ENCODE results near the gene HOMER3. TPM values are rescaled to one million over a fixed set of nuclear protein-coding genes. Genes with fewer than 3 reads are reported as not detected.

The HOMER3 gene
- total and polyA plus RNA-seq, 2 of the 13 experiments (the other 11 are each of a cell fraction or from before 2014, with no cell fraction given): 21.3 to 27.3 TPM

GRCh38 chr19:18896421-18896841 is 44.6 kb downstream of the HOMER3 start:
- ATAC-seq (no peak), DNase-seq (ENCODE audit: low spot score) (no peak), FAIRE-seq (no peak)
- H3K36me3 ChIP-seq (replicated peaks in 1 of 2; ENCODE audit: control insufficient read depth in 1 of 2, insufficient read depth in 2 of 2, low read length in 2 of 2): peaks cover 1 to 7% of the 10 kb centered on the region in 2 experiments; a peak in 2 of 5 replicates
- TF ChIP-seq HNRNPL (IDR thresholded peaks at IDR 0.05; ENCODE audit: low read depth, low read length) (peak; percentile 86), YEATS4 (CRISPR knock-in tag; IDR thresholded peaks at IDR 0.05; ENCODE audit: borderline replicate concordance) (no peak)
- BruUV-seq (replicated peaks): no TSS peak
- no peaks in the 10 kb centered on the region; a peak in 1 of 5 replicates for H3K27me3 ChIP-seq (ENCODE audit: control insufficient read depth in 1 of 2, insufficient read depth in 2 of 2, low read length in 2 of 2)
- in situ Hi-C loops (cut with HindIII; ENCODE audit: extremely low pct_ligation_motif_present, low pct_unique_long_range_greater_than_20kb): loop anchor here (10.0 kb wide), 1 partner anchor 88 kb away; no protein-coding TSS in a partner anchor
- H2AFZ ChIP-seq (ENCODE audit: low read length): no peak overlapping the region
- H3K4me1 ChIP-seq (ENCODE audit: insufficient read depth, low read length): peaks cover 23% of the 10 kb centered on the region
- H4K20me1 ChIP-seq (ENCODE audit: insufficient read depth, low read length): no peaks in the 10 kb centered on the region
- 87% methylated on average over 31 of the region's 33 CpGs for WGBS (ENCODE audit: low lambda C conversion rate)
- ChIA-PET POLR2A (interaction anchor here (2.5 kb wide), 1 partner anchor 23 kb away, joined by 11 read pairs; the partner anchor contains the start of genes COPE and DDX49), CTCF (ENCODE audit: low intra/inter-chr PET ratio, low total read pairs) (interaction anchor here (2.4 kb wide), 1 partner anchor 91 kb away, joined by 24 read pairs; no protein-coding TSS in a partner anchor)
- H3K79me2 ChIP-seq (ENCODE audit: insufficient read depth, low read length): no peaks in the 10 kb centered on the region
- H3K9me3 ChIP-seq (ENCODE audit: low read length): no peaks in the 10 kb centered on the region
- H3K4me2 ChIP-seq (ENCODE audit: low read depth, low read length): no peak overlapping the region
- no peak overlapping the region; a peak in 1 of 6 replicates for H3K4me3 ChIP-seq (replicated peaks in 1 of 3; ENCODE audit: insufficient read depth in 1 of 3, low read depth in 2 of 3, low read length in 3 of 3)
- H3K9ac ChIP-seq (ENCODE audit: insufficient read depth, low read depth, low read length): no peak overlapping the region
- no peak overlapping the region for H3K27ac ChIP-seq (ENCODE audit: extremely low read length, insufficient read depth, low read length)
- intact Hi-C loops (cut with micrococcal nuclease; ENCODE audit: unreplicated experiment): no loop called here

- Histone ChIP-seq H3K4me3 (replicated peaks in 1 of 3; ENCODE audit: insufficient read depth in 1 of 3, low read depth in 2 of 3, low read length in 3 of 3) (peak within 1 kb of the TSS; percentile 46 to 75 (median 70); a peak in 5 of 6 replicates), H2AFZ (ENCODE audit: low read length) (no peak within 1 kb of the TSS), H3K27ac (ENCODE audit: extremely low read length, insufficient read depth, low read length) (no peak within 1 kb of the TSS), H3K36me3 (replicated peaks in 1 of 2; ENCODE audit: control insufficient read depth in 1 of 2, insufficient read depth in 2 of 2, low read length in 2 of 2) (peaks cover 1 to 4% of the 10 kb centered on the region in 2 experiments; a peak in 2 of 5 replicates), H4K20me1 (ENCODE audit: insufficient read depth, low read length) (no peaks in the 10 kb centered on the region), H3K27me3 (ENCODE audit: control insufficient read depth in 1 of 2, insufficient read depth in 2 of 2, low read length in 2 of 2) (no peaks in the 10 kb centered on the region; a peak in 1 of 5 replicates), H3K4me1 (ENCODE audit: insufficient read depth, low read length) (peaks cover 23% of the 10 kb centered on the region), H3K4me2 (ENCODE audit: low read depth, low read length) (peak within 1 kb of the TSS; percentile 81), H3K79me2 (ENCODE audit: insufficient read depth, low read length) (no peaks in the 10 kb centered on the region), H3K9ac (ENCODE audit: insufficient read depth, low read depth, low read length) (peak within 1 kb of the TSS; percentile 48), H3K9me3 (ENCODE audit: low read length) (no peaks in the 10 kb centered on the region)
- ATAC-seq (peak; percentile 51), DNase-seq (ENCODE audit: low spot score) (no peak), FAIRE-seq (no peak)
- CTCF ChIA-PET (ENCODE audit: low intra/inter-chr PET ratio, low total read pairs): interaction anchor here (2.4 kb wide), 1 partner anchor 91 kb away, joined by 24 read pairs; no protein-coding TSS in a partner anchor
- no TSS peak for BruUV-seq (replicated peaks)
- WGBS (ENCODE audit: low lambda C conversion rate): no CpG with 5 or more reads among the region's 89 CpGs
- in situ Hi-C loops (cut with HindIII; ENCODE audit: extremely low pct_ligation_motif_present, low pct_unique_long_range_greater_than_20kb): loop anchor here (10.0 kb wide), 1 partner anchor 89 kb away; no protein-coding TSS in a partner anchor
- POLR2A ChIA-PET: interaction anchor here (0.7 to 2.5 kb wide), 3 partner anchors 12 to 91 kb away, joined by 3 to 11 read pairs (median 7); partner anchors contain the start of genes COPE and DDX49
- intact Hi-C loops (cut with micrococcal nuclease; ENCODE audit: unreplicated experiment): loop anchor here (1.0 kb wide), 1 partner anchor 90 kb away; no protein-coding TSS in a partner anchor
- TF ChIP-seq SAFB2 (CRISPR knock-in tag; IDR thresholded peaks at IDR 0.05; ENCODE audit: borderline replicate concordance, low read depth): 0 out of 2 replicates have a peak, but pooled peaks have one; percentile 5
- TF ChIP-seq, protein P1, sequence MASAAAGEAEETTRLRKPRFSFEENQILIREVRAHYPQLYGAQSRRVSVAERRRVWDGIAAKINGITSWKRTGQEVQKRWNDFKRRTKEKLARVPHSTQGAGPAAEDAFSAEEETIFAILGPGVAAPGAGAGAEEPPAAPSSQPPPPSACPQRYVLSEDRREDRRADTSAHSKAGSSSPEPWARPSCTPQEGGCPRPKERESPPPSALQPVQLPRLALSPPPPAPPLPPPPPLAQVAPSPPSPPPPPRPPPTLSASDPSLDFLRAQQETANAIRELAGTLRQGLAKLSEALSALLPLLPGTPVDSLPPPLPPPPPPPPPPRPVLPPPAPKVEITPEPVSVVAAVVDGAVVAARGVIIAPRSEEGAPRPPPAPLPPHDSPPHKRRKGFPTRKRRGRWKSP (CRISPR knock-in tag; IDR thresholded peaks at IDR 0.05): 0 out of 2 replicates have a peak, but pooled peaks have one; percentile 8
- TF ChIP-seq HHEX (CRISPR knock-in tag; IDR thresholded peaks at IDR 0.05): no peak
- no peak for TF ChIP-seq ELF1 (CRISPR knock-in tag; IDR thresholded peaks at IDR 0.05)
- TF ChIP-seq ZNF296 (CRISPR knock-in tag; conservative IDR thresholded peaks at IDR 0.05): no peak
- TF ChIP-seq FOSL2 (CRISPR knock-in tag; IDR thresholded peaks at IDR 0.05): no peak
- no peak for TF ChIP-seq ZNF710 (CRISPR knock-in tag; IDR thresholded peaks at IDR 0.05; ENCODE audit: borderline replicate concordance)
- TF ChIP-seq, protein P2, sequence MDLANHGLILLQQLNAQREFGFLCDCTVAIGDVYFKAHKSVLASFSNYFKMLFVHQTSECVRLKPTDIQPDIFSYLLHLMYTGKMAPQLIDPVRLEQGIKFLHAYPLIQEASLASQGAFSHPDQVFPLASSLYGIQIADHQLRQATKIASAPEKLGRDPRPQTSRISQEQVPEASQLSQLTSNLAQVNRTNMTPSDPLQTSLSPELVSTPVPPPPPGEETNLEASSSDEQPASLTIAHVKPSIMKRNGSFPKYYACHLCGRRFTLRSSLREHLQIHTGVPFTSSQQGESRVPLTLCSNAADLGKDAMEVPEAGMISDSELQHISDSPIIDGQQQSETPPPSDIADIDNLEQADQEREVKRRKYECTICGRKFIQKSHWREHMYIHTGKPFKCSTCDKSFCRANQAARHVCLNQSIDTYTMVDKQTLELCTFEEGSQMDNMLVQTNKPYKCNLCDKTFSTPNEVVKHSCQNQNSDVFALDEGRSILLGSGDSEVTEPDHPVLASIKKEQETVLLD (CRISPR knock-in tag; IDR thresholded peaks at IDR 0.05; ENCODE audit: low read depth): peak; percentile 32; the same call in 1 of the 2 replicates
- TF ChIP-seq, protein P3, sequence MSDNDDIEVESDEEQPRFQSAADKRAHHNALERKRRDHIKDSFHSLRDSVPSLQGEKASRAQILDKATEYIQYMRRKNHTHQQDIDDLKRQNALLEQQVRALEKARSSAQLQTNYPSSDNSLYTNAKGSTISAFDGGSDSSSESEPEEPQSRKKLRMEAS (IDR thresholded peaks at IDR 0.05): peak; percentile 75; the same call in 1 of the 2 replicates
Observed at GRCh38 chr19:18895824-18896341, 45.1 kb downstream of the HOMER3 start, which contains the start of gene CERS1. Gene CERS1 (minus strand): TSS chr19:18896158. CDS start chr19:18896072, 86 bp downstream.
